NCI-H2081 (cell line): Measurements from ENCODE around the gene ADGB.
A peak's percentile ranks its signal among the peaks of the same experiment; 100 is the strongest.
"Not testable (repeated sequence)": the region's sequence is repeated elsewhere in the genome, so short reads cannot be mapped to it uniquely, and the experiment has no call there.

ENCODE experiments used
- DNase-seq, 2 experiments: peaks; one replicate each; lab custom pipeline; 2025; lab: John Stamatoyannopoulos, UW

Gene ADGB

GRCh38 chr6:146819596-146820320 is 221.0 kb downstream of the ADGB start:
- no peak for DNase-seq

GRCh38 chr6:146827216-146827928 is 228.6 kb downstream of the ADGB start:
- no peak for DNase-seq

GRCh38 chr6:146829792-146830565 is 231.2 kb downstream of the ADGB start:
- DNase-seq, result no peak

GRCh38 chr6:146833157-146833556 is 234.4 kb downstream of the ADGB start:
- no peak for DNase-seq

DNA sequence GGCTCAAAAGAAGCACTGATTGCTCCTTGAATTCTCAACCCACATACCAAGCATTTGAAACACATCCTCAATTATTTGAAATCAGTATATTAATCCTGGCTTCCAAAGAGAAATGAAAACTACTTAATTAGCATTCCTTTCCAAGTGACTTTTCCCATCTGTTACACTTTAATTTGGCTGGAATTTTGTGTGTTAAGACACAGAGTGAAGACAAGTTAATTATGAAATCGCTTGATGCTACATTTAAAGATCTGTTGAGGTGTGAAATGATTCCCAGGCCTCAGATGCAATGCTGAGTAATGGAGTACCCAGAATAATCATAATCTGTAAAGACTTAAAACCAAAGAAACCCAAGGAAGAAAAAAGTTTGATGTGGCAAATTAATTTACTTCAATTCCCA is 241.4 kb downstream of the ADGB start:
- no peak for DNase-seq

- DNase-seq, result no peak
Measured at GRCh38 chr6:146840641-146841040, 241.9 kb downstream of the ADGB start.

- no peak for DNase-seq
Measured at GRCh38 chr6:146847426-146847825, 248.7 kb downstream of the ADGB start.

GRCh38 chr6:146850238-146850896 is 251.6 kb downstream of the ADGB start:
- DNase-seq, result no peak

- no peak for DNase-seq
Measured at GRCh38 chr6:146850981-146851380, 252.2 kb downstream of the ADGB start.

DNA sequence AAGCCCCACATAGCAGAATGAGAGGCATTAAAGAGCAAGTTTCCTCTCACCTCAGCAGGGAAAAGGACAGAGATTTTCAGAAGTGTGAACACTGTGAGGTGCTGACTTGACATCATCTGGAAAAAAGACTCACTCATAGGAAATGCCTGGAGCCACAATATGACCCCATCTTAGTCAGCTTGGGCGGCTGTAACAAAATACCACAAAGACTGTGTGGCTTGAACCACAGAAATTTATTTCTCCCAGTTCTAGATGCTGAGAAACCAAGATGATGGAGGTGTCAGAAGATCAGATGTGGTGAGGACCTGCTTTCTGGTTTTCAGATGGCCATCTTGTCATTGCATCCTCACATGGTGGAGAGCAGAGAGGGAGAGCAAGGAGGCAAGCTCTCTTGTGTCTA is 253.1 kb downstream of the ADGB start:
- no peak for DNase-seq

DNA sequence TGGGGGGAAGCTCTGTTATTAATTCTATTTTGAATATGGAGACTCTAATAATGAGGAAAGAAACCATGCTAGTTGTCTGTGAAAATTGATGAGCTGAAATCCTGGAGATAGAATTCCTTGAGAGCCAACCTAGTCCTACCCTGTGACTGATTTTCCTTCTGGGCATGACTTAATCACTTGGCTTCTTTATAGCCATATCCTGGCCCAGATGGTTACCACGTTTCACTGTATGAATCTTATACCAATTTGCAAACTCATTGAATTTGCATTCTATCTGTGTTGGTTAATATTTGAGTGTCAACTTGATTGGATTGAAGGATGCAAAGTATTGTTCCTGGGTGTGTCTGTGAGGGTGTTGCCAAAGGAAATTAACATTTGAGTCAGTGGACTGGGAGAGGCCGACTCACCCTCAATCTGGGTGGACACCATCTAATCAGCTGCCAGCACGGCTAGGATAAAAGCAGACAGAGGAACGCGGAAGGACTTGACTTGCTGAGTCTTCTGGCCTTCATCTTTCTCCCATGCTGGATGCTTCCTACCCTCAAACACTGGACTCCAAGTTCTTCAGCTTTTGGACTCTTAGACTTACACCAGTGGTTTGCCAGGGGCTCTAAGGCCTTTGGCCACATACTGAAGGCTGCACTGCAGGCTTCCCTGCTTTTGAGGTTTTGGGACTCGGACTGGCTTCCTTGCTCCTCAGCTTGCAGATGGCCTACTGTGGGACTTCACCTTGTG is 255.9 kb downstream of the ADGB start:
- not testable (repeated sequence) for DNase-seq

DNA sequence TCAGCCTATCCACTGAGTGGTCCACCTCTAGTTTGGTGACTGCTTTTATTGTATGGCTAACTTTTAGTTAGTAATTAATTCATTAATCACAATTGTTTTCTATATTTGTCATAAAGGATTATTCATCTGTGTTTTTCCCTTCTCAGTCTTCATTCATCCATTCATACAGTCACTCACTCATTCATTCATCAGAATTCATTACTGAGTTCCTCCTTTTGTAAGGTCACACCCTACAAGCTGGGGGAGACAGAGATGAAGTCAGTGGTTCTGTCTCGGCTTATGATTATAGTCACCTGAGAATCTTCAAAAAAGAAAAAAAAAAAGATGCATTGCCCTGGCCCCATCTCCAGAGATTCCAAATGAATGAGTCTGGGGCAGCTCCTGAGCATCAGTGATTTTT is 257.1 kb downstream of the ADGB start:
- DNase-seq, result no peak

- DNase-seq, result no peak
Measured at GRCh38 chr6:146856296-146856695, 257.5 kb downstream of the ADGB start.

DNA sequence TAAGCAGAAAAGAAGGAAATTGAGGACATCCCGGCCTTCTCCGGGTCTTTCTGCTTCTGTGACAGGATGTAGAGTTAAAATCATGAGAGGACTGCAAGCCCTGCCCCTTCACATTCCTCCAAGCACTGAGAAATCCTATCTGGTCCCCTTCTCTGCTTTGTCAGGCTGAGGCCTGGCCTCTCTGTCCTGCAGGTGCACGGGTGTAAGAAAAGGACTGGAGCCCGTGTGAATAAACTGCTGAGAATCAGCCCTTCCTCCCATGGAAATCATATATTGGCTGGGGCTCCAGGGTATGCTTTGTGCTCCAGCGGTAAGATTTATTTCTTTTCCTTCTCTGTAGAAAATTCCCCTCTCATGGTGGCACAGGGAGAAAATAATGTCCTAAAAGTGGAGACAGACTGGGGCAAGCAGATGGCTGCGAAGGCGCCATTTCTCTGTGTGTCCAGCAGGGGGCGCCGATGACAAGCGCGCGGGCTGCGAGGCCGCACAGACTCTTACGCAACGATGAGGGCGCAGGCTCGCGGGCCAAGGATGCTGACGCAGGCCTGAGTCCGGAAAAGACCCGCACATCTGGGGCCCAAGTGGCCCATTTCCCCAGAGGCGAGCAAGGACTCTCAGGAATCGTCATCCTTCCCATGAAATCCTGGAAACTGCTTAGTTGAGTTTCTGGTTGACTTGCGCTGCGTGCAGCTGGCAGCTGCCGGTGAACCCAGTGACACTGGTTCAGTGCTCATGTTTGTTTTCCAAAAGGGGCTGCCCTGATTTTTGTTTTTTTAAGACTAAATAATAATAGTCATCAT is 258.6 kb downstream of the ADGB start:
- peak; percentile 62 to 74 for DNase-seq

DNA sequence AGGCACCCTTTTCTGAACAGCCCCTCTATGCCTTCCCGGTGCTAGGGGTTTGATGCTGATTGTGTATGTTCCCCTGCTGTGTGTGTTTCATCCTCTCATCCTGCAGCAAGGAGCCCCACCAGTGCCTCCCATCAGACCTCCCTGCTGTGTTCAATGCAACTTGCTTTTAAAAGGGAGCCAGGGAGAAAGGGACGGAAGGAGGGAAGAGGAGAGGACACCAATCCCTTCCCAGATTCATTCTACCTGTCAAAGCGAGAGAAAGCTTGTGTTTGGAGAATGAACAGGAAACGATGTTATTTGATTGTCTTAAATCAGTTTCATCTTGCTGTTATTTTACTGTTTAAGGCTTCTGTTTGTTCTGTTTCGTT is 259.2 kb downstream of the ADGB start:
- DNase-seq, result peak; percentile 6 to 53

- no peak for DNase-seq
Measured at GRCh38 chr6:146859206-146859605, 260.4 kb downstream of the ADGB start.

DNA sequence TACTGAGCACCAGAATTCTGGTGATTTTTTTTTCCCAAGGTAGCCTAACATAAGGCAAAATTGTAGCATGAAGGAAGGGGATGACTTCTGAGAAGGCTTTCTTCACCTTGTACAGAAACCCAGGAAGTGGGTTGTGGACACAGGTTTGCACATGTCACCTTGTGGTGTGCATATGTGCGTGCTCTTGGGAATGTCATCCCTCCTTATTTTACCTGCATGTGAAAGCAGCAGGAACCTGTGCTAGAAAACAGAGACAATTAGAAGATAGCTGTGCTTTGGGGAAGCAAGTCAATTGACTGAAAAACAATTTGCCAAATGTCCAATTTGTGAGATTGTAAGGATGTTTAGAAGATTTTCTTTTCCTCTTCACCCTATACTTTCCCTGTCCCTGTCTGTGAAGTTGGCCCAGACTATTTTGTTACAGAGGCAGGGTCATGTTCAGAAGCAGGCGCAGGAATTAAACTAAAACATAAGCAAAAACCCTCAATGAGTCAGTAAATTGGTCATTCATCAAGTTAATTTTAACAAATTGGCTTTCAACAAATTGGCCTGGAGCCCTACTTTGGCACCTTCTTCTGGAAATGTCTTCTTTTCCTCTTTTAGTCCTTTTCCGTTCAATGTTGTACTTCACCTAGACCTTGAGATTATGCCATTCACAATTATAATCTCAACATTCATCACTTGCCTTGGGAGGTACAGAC is 261.2 kb downstream of the ADGB start:
- DNase-seq, result no peak

DNA sequence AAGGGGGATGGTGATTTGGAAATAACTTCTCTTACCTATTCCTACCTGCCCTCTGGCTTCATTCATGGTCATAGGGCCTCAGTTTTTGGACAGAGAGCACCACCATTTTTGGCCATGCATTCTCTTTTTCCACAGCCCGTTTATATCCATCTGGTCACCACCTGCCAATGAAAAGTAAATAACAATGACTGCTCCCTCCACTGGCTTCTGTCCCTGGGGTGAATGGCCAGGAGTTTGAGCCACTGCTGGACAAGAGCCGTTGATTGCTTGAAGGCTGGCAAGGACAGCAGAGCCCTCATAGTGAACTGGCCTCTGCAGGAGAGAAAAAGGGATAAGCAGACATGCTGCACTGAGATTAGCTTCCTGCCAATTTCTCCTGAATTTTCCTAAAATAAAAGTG is 261.8 kb downstream of the ADGB start:
- no peak for DNase-seq

DNA sequence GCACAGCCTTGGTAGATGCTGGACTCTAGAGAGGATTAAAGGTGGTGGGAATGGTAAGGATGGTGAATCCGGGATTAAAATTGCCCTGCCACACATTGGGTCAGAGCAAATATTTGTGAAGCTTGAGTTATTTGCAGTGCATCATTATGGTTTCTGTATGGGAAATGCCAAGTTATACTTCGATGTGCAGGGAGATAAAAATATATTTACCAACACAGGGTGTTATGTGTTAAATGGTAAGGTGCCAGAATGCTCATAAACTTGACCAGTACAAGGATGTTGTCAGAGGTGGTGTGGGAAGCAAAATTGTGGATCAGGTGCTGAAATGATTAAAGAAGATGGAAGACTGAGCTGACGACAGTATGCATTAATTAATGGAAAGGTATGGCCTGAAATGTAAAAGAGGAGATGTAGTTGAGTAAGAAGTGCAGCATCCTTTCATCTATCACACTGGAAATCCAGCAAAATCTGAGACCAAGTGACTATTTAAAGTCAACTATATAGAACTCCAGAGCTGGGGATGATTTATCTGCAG is 262.3 kb downstream of the ADGB start:
- no peak for DNase-seq

DNA sequence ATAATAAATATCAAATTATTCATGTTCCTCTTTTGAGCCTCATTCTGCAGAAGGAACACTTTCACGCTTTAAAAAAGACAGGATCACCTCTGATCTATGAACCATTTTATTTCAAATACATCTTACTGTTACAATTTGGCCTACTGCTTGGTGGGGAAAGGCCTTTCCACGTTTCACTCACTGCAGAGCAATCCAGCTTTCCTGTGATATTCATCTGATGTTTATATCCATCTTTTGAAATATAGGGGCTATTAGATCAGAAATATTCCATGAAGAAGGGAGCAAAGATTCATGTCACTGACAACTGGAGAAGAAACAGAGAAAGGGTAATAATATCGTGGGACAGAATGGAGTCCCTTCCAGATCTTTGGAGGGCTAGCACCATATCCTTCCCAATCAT is 262.9 kb downstream of the ADGB start:
- DNase-seq, result no peak
